ENCODE data around the gene CLRN3. TPM values are rescaled to one million over a fixed set of nuclear protein-coding genes. Genes with fewer than 3 reads are reported as not detected.

Gene CLRN3
- total RNA-seq, 4 donors from 2014 or later = 35.2 to 167 (median 77.1) TPM

DNA sequence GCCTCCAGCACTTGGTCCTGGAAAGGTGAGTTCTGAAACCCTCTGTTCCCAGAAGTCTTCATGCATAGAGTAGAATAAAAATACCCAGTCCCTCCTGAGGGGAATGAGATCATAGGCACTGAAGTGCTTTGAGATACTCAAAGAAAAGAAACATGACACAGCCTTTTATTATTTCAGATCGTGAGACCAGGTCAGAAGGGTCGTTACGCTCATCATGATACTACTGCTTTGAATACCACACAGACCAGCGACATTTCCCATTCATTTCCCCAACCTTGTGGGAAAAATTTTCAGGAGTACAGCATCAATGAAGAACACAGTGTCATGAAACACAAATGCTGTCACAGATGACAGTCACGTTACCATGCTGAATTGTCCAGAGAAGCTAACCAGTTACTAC is 15.0 kb downstream of the CLRN3 start:
- no peaks in the 10 kb centered on the region for H3K36me3 ChIP-seq
- no peaks in the 10 kb centered on the region for H3K9me3 ChIP-seq
- TF ChIP-seq, protein P1, sequence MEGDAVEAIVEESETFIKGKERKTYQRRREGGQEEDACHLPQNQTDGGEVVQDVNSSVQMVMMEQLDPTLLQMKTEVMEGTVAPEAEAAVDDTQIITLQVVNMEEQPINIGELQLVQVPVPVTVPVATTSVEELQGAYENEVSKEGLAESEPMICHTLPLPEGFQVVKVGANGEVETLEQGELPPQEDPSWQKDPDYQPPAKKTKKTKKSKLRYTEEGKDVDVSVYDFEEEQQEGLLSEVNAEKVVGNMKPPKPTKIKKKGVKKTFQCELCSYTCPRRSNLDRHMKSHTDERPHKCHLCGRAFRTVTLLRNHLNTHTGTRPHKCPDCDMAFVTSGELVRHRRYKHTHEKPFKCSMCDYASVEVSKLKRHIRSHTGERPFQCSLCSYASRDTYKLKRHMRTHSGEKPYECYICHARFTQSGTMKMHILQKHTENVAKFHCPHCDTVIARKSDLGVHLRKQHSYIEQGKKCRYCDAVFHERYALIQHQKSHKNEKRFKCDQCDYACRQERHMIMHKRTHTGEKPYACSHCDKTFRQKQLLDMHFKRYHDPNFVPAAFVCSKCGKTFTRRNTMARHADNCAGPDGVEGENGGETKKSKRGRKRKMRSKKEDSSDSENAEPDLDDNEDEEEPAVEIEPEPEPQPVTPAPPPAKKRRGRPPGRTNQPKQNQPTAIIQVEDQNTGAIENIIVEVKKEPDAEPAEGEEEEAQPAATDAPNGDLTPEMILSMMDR (IDR thresholded peaks at IDR 0.05) = no peak
- TF ChIP-seq EP300 (IDR thresholded peaks at IDR 0.05; ENCODE audit: low read depth) = no peak
- TF ChIP-seq POLR2AphosphoS5 (IDR thresholded peaks at IDR 0.05) = no peak
- TF ChIP-seq POLR2A (IDR thresholded peaks at IDR 0.05) = no peak
- in situ Hi-C loops (cut with MboI; ENCODE audit: low pct_ligation_motif_present in 1 of 4, low pct_unique_long_range_greater_than_20kb in 1 of 4, low sequenced_read_pairs in 3 of 4) (no loop called here), intact Hi-C loops (cut with DNase I; ENCODE audit: low total_unique reads) (no loop called here)
- H3K27me3 ChIP-seq = no peaks in the 10 kb centered on the region
- 64 to 75% methylated on average over 4 to 5 of the region's 5 CpGs for WGBS, 2 donors (ENCODE audit: low coverage in 1 of 2)
- H3K4me1 ChIP-seq = peaks cover 21 to 44% (median 31%) of the 10 kb centered on the region in 4 donors
- DNase-seq = no peak
- no peak overlapping the region for H3K27ac ChIP-seq
- no peak overlapping the region for H3K4me3 ChIP-seq

DNA sequence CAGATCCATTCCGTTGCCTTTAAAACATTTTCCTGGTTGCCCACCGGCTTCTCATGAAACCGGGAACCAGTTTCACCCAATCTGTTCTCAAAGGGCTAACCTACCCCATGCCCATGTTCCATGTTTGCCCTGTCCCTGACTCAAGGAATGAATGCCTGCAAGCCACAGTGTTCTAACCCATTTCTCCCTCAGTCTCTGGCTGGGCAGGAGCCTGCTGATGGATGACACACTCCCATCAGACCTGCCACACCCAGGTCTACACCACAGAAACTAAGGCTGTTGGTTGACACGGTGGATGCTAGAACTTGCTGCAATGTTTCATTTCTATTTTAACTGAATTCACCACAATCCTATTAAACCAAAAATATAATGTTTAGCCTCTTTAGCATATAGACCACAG is 15.6 kb downstream of the CLRN3 start:
- H3K27ac ChIP-seq = no peak overlapping the region
- intact Hi-C loops (cut with DNase I; ENCODE audit: low total_unique reads) (no loop called here), in situ Hi-C loops (cut with MboI; ENCODE audit: low pct_ligation_motif_present in 1 of 4, low pct_unique_long_range_greater_than_20kb in 1 of 4, low sequenced_read_pairs in 3 of 4) (no loop called here)
- peaks cover 20 to 44% (median 29%) of the 10 kb centered on the region in 4 donors for H3K4me1 ChIP-seq
- H3K27me3 ChIP-seq = no peaks in the 10 kb centered on the region
- no peak for DNase-seq
- H3K9me3 ChIP-seq = no peaks in the 10 kb centered on the region
- 83 to 100% methylated on average over 3 to 4 of the region's 4 CpGs for WGBS, 2 donors (ENCODE audit: low coverage in 1 of 2)
- no peak overlapping the region for H3K4me3 ChIP-seq
- no peaks in the 10 kb centered on the region for H3K36me3 ChIP-seq
- no peak for TF ChIP-seq POLR2AphosphoS5 (IDR thresholded peaks at IDR 0.05)

DNA sequence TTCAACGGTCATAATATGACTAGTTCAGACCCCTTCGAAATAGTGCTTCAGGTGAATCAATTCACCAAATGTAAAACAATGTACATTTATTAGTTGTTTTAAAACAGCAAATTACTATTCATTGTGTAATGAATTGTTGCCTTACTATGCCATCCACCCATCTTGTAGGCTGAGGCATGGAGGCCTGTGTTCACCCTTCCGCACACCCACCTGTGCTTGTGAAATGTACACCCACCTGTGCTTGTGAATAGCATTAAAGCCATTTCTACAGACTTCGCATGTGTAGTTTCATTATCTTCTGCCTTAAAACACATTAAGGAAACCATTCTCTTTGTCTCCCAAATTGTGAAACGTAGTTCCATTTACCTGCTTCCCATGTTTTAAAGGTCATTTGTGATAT is 16.8 kb downstream of the CLRN3 start:
- intact Hi-C loops (cut with DNase I; ENCODE audit: low total_unique reads) = no loop called here
- in situ Hi-C loops (cut with MboI; ENCODE audit: low pct_ligation_motif_present in 1 of 4, low pct_unique_long_range_greater_than_20kb in 1 of 4, low sequenced_read_pairs in 3 of 4) = no loop called here
- H3K27me3 ChIP-seq = no peaks in the 10 kb centered on the region
- H3K4me1 ChIP-seq = peaks cover 9 to 34% (median 20%) of the 10 kb centered on the region in 4 donors
- H3K27ac ChIP-seq = no peak overlapping the region
- WGBS, 2 donors (ENCODE audit: low coverage in 1 of 2) = 82 to 87% methylated on average over 5 of the region's 5 CpGs
- H3K4me3 ChIP-seq = no peak overlapping the region
- no peaks in the 10 kb centered on the region for H3K36me3 ChIP-seq
- no peak for DNase-seq
- no peaks in the 10 kb centered on the region for H3K9me3 ChIP-seq
- TF ChIP-seq POLR2A (IDR thresholded peaks at IDR 0.05) = no peak
- TF ChIP-seq, protein P1 (IDR thresholded peaks at IDR 0.05) = no peak
- no peak for TF ChIP-seq EP300 (IDR thresholded peaks at IDR 0.05; ENCODE audit: low read depth)
- TF ChIP-seq POLR2AphosphoS5 (IDR thresholded peaks at IDR 0.05) = no peak

DNA sequence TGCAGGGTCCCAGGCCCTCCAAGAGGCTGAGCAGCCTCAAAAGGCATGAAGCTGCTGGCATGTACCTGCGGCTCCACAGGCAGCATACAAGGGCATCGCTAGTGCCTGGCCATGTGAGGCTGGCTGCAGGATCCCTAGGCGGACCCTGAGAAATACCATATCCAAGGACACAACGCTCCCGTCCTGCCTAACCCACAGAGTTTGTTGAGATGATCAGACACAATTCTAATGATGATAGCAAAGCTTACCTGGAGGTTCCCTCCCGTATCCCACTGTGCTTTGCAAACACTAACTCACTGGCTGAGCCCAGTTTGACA is 17.3 kb downstream of the CLRN3 start:
- WGBS, 2 donors (ENCODE audit: low coverage in 1 of 2) = 70 to 88% methylated on average over 2 to 6 of the region's 6 CpGs
- no peaks in the 10 kb centered on the region for H3K9me3 ChIP-seq
- no peak for DNase-seq

More for the DNA sequence above, 17.3 kb downstream of the CLRN3 start:
- in situ Hi-C loops (cut with MboI; ENCODE audit: low pct_ligation_motif_present in 1 of 4, low pct_unique_long_range_greater_than_20kb in 1 of 4, low sequenced_read_pairs in 3 of 4) = no loop called here
- Histone ChIP-seq H3K4me1 (peaks cover 4 to 28% (median 16%) of the 10 kb centered on the region in 4 donors), H3K4me3 (no peak overlapping the region), H3K36me3 (no peaks in the 10 kb centered on the region), H3K27ac (no peak overlapping the region), H3K27me3 (no peaks in the 10 kb centered on the region)
- intact Hi-C loops (cut with DNase I; ENCODE audit: low total_unique reads) = no loop called here
- TF ChIP-seq EP300 (IDR thresholded peaks at IDR 0.05; ENCODE audit: low read depth) = no peak
- no peak for TF ChIP-seq POLR2A (IDR thresholded peaks at IDR 0.05)
- TF ChIP-seq, protein P1 (IDR thresholded peaks at IDR 0.05) = no peak
- TF ChIP-seq POLR2AphosphoS5 (IDR thresholded peaks at IDR 0.05) = no peak
